ENCODE data around the gene PELO.
A peak's percentile ranks its signal among the peaks of the same experiment; 100 is the strongest.
"Not testable (repeated sequence)": the region's sequence is repeated elsewhere in the genome, so short reads cannot be mapped to it uniquely, and the experiment has no call there.

Gene PELO, protein sequence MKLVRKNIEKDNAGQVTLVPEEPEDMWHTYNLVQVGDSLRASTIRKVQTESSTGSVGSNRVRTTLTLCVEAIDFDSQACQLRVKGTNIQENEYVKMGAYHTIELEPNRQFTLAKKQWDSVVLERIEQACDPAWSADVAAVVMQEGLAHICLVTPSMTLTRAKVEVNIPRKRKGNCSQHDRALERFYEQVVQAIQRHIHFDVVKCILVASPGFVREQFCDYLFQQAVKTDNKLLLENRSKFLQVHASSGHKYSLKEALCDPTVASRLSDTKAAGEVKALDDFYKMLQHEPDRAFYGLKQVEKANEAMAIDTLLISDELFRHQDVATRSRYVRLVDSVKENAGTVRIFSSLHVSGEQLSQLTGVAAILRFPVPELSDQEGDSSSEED

DNA sequence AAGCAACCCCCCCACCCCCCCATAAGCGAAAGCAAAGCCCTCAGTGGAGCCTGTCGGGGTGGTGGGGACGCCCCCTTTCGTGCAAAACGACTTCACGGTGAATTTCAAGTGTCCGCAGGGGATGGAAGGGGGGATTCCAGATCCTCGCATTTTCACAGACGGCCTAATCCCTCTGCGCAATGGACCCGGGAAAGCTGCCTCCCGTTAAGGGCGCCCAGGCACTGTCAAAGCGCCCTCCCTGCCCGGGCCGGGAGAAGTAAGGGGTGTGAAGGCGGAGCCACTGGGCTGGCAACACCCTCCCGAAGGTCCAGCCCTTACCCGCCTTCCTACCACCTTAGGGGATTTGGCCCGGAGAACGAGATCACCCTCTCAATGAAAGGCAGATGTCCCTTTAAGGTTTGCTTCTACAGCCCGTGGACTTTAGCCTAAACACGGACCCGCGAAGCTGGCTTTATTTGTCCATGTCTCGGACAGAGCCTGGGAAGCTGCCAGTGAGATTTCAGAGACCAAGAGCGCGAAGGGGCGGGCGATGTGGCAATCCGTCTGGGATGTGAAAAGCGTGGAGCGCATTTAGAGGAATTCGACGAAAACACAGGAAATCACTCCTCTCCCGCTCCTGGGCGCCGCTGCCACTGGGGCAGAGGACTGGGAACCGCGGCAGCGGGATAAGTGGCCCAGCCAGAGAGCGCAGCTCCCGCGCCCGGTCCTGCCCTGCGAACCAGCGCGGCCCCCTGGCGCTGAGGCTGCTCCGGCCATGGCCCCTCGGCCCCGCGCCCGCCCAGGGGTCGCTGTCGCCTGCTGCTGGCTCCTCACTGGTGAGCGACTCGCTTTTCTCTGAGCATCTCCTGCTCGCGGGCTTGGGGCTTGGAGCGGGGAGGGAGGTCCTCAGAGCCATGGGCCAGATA is at the start of gene PELO, which contains the start of gene ITGA1:
PELO (plus strand) TSS at position 317 of the 905 bp plus-strand sequence. CDS start 12,479 bp downstream, outside the sequence.
ITGA1 (plus strand) TSS at position 317 of the 905 bp plus-strand sequence; CDS start at position 755, 438 bp downstream.
- TF ChIP-seq, protein P1, sequence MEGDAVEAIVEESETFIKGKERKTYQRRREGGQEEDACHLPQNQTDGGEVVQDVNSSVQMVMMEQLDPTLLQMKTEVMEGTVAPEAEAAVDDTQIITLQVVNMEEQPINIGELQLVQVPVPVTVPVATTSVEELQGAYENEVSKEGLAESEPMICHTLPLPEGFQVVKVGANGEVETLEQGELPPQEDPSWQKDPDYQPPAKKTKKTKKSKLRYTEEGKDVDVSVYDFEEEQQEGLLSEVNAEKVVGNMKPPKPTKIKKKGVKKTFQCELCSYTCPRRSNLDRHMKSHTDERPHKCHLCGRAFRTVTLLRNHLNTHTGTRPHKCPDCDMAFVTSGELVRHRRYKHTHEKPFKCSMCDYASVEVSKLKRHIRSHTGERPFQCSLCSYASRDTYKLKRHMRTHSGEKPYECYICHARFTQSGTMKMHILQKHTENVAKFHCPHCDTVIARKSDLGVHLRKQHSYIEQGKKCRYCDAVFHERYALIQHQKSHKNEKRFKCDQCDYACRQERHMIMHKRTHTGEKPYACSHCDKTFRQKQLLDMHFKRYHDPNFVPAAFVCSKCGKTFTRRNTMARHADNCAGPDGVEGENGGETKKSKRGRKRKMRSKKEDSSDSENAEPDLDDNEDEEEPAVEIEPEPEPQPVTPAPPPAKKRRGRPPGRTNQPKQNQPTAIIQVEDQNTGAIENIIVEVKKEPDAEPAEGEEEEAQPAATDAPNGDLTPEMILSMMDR (IDR thresholded peaks at IDR 0.05; ENCODE audit: low read depth, low read length, missing control alignments): peak; percentile 24

DNA sequence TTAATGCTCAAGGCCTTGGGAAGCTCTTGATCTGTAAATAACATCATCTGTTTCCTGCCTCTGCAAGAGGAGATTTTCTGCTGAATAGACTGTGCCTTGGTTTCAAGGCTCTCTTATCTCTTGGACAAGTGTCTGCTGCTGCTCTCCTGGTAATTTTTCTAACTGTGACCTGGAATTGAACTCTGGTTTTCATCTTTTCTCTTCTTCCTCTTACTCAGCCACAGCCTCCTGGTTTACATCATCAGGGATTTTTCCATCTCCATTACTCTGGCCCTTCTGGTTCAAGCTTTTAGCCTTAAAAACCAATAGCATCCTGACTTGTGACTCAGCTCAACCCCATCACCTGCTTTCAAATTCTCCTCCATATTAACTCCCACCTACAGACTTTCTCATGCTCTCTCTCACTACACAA is 49.6 kb upstream of the PELO start:
- H3K4me3 ChIP-seq (replicated peaks; ENCODE audit: low read depth, low read length): no peak overlapping the region
- peak; percentile 22 for DNase-seq (ENCODE audit: extremely low read depth, low read depth)
- TF ChIP-seq, protein P1 (IDR thresholded peaks at IDR 0.05; ENCODE audit: low read depth, low read length, missing control alignments): no peak

More for the DNA sequence above, at the start of gene PELO, which contains the start of gene ITGA1:
- no peak for DNase-seq (ENCODE audit: extremely low read depth, low read depth)
- H3K4me3 ChIP-seq (replicated peaks; ENCODE audit: low read depth, low read length): peak within 1 kb of the TSS; percentile 62

DNA sequence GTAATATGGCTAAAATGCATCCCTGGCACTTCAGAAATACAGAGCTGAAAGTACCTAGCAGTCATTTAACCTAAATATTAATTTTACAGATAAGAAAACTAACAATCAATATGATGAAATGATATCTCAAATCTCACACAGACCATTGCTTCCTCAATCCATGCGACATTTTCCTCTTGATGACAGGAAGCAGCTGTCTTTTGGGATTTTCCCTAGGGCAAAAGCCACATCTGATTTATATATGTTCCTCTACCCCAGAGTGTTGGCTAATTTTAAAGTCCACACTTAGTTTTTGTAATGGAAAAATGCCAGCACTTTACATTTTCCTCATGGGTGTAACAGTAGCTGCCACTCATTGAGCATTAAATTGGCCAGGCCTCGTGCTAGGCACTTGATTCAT is 47.7 kb upstream of the PELO start:
- no peak for DNase-seq (ENCODE audit: extremely low read depth, low read depth)
- TF ChIP-seq, protein P1 (IDR thresholded peaks at IDR 0.05; ENCODE audit: low read depth, low read length, missing control alignments): no peak
- no peak overlapping the region for H3K4me3 ChIP-seq (replicated peaks; ENCODE audit: low read depth, low read length)

DNA sequence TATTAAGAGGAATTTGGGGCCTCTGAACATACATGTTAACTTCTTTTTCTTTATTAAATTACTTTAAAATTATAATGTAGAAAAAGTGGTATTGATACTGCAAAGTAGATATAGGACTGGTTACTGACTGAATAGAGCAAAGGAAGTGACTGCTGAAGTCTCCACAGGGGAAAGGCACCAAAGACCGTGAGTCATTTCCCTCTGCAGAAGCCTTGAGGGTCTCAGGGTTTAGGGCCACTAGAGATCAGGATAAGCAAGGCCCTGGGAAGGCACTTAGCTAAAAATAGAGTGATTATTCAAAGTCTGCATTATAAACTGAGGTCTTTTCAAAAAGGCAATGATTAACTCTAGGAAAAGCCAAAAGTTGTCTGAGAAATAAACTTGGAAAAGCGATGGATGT is 44.7 kb upstream of the PELO start:
- TF ChIP-seq, protein P1 (IDR thresholded peaks at IDR 0.05; ENCODE audit: low read depth, low read length, missing control alignments): no peak
- no peak for DNase-seq (ENCODE audit: extremely low read depth, low read depth)
- no peak overlapping the region for H3K4me3 ChIP-seq (replicated peaks; ENCODE audit: low read depth, low read length)

DNA sequence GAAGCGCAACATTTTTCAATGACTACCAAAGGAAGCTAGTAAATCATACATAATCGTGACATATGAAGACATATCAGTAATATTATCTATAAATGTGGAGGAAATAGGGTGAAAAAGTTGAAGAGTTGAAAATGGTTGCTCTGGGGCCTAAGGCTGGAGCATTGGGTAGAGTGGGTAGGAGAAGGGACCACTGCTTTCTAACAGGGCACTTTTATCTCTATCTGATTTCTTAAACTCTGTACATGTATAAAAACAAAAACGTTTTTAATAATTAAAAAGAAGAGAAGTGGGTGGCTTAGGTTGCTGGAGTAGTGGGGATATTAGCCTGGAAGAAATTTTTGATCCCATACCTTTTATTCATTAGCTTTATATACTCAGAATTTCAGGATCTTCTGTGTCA is 44.2 kb upstream of the PELO start:
- DNase-seq (ENCODE audit: extremely low read depth, low read depth): no peak
- H3K4me3 ChIP-seq (replicated peaks; ENCODE audit: low read depth, low read length): no peak overlapping the region
- TF ChIP-seq, protein P1 (IDR thresholded peaks at IDR 0.05; ENCODE audit: low read depth, low read length, missing control alignments): no peak

DNA sequence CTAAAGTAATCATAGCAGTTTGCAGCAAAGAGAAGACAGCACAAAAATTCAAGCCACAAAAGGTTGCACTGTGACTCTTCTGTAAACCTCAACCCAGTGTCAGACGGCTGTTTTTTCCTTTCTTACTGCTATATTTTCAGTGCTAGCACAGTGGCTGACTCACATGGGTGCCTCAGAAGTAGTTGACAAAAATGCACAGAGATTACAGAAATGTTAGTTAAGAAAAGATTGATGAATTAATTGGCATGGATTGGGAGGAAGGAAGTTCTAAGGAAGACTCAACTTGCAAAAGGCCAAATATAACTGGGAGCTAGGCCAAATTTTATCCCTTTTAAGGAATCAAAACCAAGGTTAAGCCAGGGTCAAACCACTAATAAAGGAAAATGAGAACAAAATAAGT is 43.7 kb upstream of the PELO start:
- no peak overlapping the region for H3K4me3 ChIP-seq (replicated peaks; ENCODE audit: low read depth, low read length)
- TF ChIP-seq, protein P1 (IDR thresholded peaks at IDR 0.05; ENCODE audit: low read depth, low read length, missing control alignments): no peak
- no peak for DNase-seq (ENCODE audit: extremely low read depth, low read depth)

DNA sequence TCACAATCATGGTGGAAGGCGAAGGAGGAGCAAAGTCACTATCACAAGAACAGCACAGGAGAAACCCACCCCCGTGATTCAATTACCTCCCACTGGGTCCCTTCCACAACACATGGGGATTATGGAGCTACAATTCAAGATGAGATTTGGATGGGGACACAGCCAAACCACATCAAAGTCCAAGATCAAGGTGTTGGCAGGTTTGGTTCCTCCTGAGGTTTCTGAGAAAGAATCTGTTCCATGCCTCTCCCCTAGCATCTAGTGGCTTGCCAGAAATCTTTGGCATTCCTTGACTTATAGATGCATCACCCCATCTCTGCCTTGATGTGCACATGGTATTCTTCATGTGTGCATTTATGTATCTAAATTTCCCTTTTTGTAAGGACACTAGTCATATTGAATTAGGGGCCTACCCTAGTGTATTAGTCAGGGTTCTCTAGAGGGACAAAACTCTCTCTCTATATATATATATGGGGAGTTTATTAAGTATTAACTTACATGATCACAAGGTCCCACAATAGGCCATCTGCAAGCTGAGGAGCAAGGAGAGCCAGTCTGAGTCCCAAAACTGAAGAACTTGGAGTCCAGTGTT is 42.8 kb upstream of the PELO start:
- not testable (repeated sequence) for H3K4me3 ChIP-seq (replicated peaks; ENCODE audit: low read depth, low read length); DNase-seq (ENCODE audit: extremely low read depth, low read depth)

Data from HFF-Myc (cell line).